ENCODE measurements around the gene STK25. TPM values are rescaled to one million over a fixed set of nuclear protein-coding genes. Genes with fewer than 3 reads are reported as not detected.

STK25 gene
- polyA plus RNA-seq, 3 donors: 62.7 to 215 (median 69.5) TPM

DNA sequence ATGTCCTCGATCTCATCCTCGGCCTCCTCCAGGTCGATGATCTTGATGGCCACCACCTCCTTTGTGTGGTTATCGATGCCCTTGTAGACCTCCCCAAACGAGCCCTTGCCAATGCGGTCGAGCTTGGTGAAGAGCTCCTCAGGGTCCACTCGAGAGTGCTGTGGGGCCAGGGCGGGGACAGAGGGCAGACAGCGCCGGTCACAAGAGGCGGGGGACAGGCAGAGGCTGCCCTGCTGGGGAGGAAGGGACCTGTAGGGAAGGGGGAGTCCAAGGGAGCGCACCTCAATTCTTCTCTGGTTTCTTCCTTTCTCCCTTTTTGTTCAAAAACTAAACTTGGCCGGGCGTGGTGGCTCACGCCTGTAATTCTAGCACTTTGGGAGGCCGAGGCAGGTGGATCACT is 6.8 kb downstream of the STK25 start:
- H3K27ac Mint-ChIP-seq: no peak overlapping the region
- peaks cover 41% of the 10 kb centered on the region for H4K20me1 ChIP-seq (ENCODE audit: insufficient read depth, low read length)
- H3K27me3 Mint-ChIP-seq (ENCODE audit: low read depth in 3 of 3): peaks cover 0 to 2% (median 0%) of the 10 kb centered on the region in 3 donors
- H3K79me2 ChIP-seq (ENCODE audit: insufficient read depth, low read length): peaks cover 8% of the 10 kb centered on the region
- no peak overlapping the region for H3K4me3 Mint-ChIP-seq
- TF ChIP-seq, protein P1, sequence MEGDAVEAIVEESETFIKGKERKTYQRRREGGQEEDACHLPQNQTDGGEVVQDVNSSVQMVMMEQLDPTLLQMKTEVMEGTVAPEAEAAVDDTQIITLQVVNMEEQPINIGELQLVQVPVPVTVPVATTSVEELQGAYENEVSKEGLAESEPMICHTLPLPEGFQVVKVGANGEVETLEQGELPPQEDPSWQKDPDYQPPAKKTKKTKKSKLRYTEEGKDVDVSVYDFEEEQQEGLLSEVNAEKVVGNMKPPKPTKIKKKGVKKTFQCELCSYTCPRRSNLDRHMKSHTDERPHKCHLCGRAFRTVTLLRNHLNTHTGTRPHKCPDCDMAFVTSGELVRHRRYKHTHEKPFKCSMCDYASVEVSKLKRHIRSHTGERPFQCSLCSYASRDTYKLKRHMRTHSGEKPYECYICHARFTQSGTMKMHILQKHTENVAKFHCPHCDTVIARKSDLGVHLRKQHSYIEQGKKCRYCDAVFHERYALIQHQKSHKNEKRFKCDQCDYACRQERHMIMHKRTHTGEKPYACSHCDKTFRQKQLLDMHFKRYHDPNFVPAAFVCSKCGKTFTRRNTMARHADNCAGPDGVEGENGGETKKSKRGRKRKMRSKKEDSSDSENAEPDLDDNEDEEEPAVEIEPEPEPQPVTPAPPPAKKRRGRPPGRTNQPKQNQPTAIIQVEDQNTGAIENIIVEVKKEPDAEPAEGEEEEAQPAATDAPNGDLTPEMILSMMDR (IDR thresholded peaks at IDR 0.05): no peak
- no peak overlapping the region for H2AFZ ChIP-seq (ENCODE audit: insufficient read depth, low read depth, low read length, poor library complexity, severe bottlenecking)
- H3K9me3 ChIP-seq (replicated peaks in 1 of 2; ENCODE audit: control insufficient read depth in 1 of 2, insufficient read depth in 1 of 2, low read length in 2 of 2): no peaks in the 10 kb centered on the region
- H3K4me2 ChIP-seq (replicated peaks; ENCODE audit: extremely low read depth, low read length, poor library complexity, severe bottlenecking): no peak overlapping the region
- H3K4me1 Mint-ChIP-seq: no peaks in the 10 kb centered on the region
- H3K9me3 Mint-ChIP-seq: peaks cover 0 to 2% (median 0%) of the 10 kb centered on the region in 7 donors
- H3K27ac ChIP-seq (ENCODE audit: low read depth in 1 of 2, low read length in 2 of 2): no peak overlapping the region
- 98% methylated on average over 12 of the region's 17 CpGs for WGBS (ENCODE audit: insufficient coverage)
- no peaks in the 10 kb centered on the region for H3K4me1 ChIP-seq (ENCODE audit: control insufficient read depth in 1 of 2, insufficient read depth in 2 of 2, low read length in 2 of 2)
- H3K4me3 ChIP-seq (replicated peaks in 1 of 3; ENCODE audit: low read depth in 2 of 3, low read length in 3 of 3): no peak overlapping the region
- H3K36me3 ChIP-seq (replicated peaks in 1 of 2; ENCODE audit: control insufficient read depth in 1 of 2, insufficient read depth in 2 of 2, low read length in 2 of 2): peaks cover 17 to 47% of the 10 kb centered on the region in 2 donors
- H3K9ac ChIP-seq (ENCODE audit: insufficient read depth, low read length, poor library complexity, severe bottlenecking): no peak overlapping the region
- H3K36me3 Mint-ChIP-seq: peaks cover 18 to 68% of the 10 kb centered on the region in 2 donors
- intact Hi-C loops (cut with micrococcal nuclease): no loop called here
- DNase-seq: no peak
- H3K27me3 ChIP-seq (ENCODE audit: control insufficient read depth in 2 of 2, insufficient read depth in 2 of 2, low read length in 2 of 2): no peaks in the 10 kb centered on the region

DNA sequence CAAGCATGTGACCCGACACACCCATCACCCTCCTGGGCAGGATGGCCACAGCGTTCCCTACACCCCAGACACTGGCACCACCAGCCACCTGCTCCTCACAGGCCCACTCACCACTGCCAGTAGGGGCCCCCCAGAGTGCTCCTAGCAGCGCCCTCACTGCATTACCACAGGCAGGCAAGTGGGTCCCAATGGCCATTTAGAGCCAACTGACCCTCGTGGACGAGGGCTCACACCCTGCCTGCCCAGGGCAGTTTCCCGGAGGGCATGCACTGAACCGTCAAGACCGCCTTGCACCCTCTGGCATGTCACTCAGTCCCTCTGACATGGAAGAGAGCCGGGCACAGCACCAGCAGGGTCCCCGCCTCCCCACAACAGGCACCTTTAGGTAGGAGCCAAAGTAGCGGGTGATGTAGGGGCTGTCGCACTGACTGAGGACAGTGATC is 7.3 kb downstream of the STK25 start:
- Histone ChIP-seq H3K4me1 (ENCODE audit: control insufficient read depth in 1 of 2, insufficient read depth in 2 of 2, low read length in 2 of 2) (no peaks in the 10 kb centered on the region), H3K36me3 (replicated peaks in 1 of 2; ENCODE audit: control insufficient read depth in 1 of 2, insufficient read depth in 2 of 2, low read length in 2 of 2) (peaks cover 20 to 52% of the 10 kb centered on the region in 2 donors), H3K4me2 (replicated peaks; ENCODE audit: extremely low read depth, low read length, poor library complexity, severe bottlenecking) (no peak overlapping the region), H3K27ac (ENCODE audit: low read depth in 1 of 2, low read length in 2 of 2) (no peak overlapping the region), H3K9me3 (replicated peaks in 1 of 2; ENCODE audit: control insufficient read depth in 1 of 2, insufficient read depth in 1 of 2, low read length in 2 of 2) (no peaks in the 10 kb centered on the region), H4K20me1 (ENCODE audit: insufficient read depth, low read length) (peaks cover 39% of the 10 kb centered on the region), H2AFZ (ENCODE audit: insufficient read depth, low read depth, low read length, poor library complexity, severe bottlenecking) (no peak overlapping the region), H3K4me3 (replicated peaks in 1 of 3; ENCODE audit: low read depth in 2 of 3, low read length in 3 of 3) (no peak overlapping the region), H3K79me2 (ENCODE audit: insufficient read depth, low read length) (peaks cover 6% of the 10 kb centered on the region), H3K9ac (ENCODE audit: insufficient read depth, low read length, poor library complexity, severe bottlenecking) (no peak overlapping the region), H3K27me3 (ENCODE audit: control insufficient read depth in 2 of 2, insufficient read depth in 2 of 2, low read length in 2 of 2) (no peaks in the 10 kb centered on the region)
- Mint-ChIP-seq H3K9me3 (peaks cover 0 to 2% (median 0%) of the 10 kb centered on the region in 7 donors), H3K4me1 (no peaks in the 10 kb centered on the region), H3K27ac (no peak overlapping the region), H3K4me3 (no peak overlapping the region), H3K27me3 (ENCODE audit: low read depth in 3 of 3) (peaks cover 0 to 2% (median 0%) of the 10 kb centered on the region in 3 donors), H3K36me3 (peaks cover 22 to 68% of the 10 kb centered on the region in 2 donors)
- DNase-seq: no peak
- 88% methylated on average over 12 of the region's 12 CpGs for WGBS (ENCODE audit: insufficient coverage)
- TF ChIP-seq, protein P1 (IDR thresholded peaks at IDR 0.05): no peak
- intact Hi-C loops (cut with micrococcal nuclease): no loop called here

Measured in CD14-positive monocyte (primary cell).